IMR-90 (cell line): ENCODE measurements around the gene VMAC.

Experiments
- FOS ChIP-seq: fragments of 150-350 bp; IDR thresholded peaks from 2 replicates; pipeline ENCODE4 v1.6.1; 2016; ENCODE audit warnings: low read depth, low read length
- MAZ ChIP-seq: IDR thresholded peaks from 2 replicates; pipeline ENCODE4 v1.6.1; 2012; ENCODE audit warnings: low read depth, mild to moderate bottlenecking, low read length, improper control_type of control experiment, moderate library complexity, borderline replicate concordance
- POLR2A ChIP-seq: IDR thresholded peaks from 2 replicates; pipeline ENCODE4 v1.6.1; 2012; ENCODE audit warnings: mild to moderate bottlenecking, low read depth, low read length
- RCOR1 ChIP-seq: IDR thresholded peaks from 2 replicates; pipeline ENCODE4 v1.6.1; 2012; ENCODE audit warnings: mild to moderate bottlenecking, low read length, improper control_type of control experiment; ENCODE audit not compliant: insufficient replicate concordance
- TF ChIP-seq, protein P1 (sequence below): conservative IDR thresholded peaks from 2 replicates; pipeline ENCODE4 v1.5.1; 2012; ENCODE audit warnings: mild to moderate bottlenecking, low read depth, low read length, improper control_type of control experiment
- TF ChIP-seq, protein P2 (sequence below): fragments of 150-350 bp; IDR thresholded peaks from 2 replicates; pipeline ENCODE4 v1.6.1; 2016; ENCODE audit warnings: low read depth, mild to moderate bottlenecking, low read length, moderate library complexity, borderline replicate concordance

DNA sequence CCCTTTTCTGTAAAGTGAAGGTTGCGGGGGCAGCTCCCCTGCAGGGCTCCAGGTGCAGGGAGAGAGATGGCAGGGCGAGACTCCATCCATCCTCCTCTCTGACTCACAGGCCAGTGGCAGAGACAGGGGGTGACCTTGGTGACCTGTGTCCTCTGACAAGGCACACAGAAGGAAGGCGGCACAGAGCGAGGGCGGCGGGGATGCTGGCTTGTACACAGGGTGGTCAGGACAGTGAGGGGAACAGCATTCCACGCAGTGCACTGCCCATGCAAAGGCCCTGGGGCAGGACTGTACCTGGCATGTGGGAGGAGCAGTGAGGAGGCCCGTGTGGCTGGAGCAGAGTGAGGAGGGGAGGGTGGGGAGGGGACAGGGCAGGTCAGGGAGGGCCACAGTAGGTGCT is 8.8 kb upstream of the VMAC start:
- TF ChIP-seq, protein P1, sequence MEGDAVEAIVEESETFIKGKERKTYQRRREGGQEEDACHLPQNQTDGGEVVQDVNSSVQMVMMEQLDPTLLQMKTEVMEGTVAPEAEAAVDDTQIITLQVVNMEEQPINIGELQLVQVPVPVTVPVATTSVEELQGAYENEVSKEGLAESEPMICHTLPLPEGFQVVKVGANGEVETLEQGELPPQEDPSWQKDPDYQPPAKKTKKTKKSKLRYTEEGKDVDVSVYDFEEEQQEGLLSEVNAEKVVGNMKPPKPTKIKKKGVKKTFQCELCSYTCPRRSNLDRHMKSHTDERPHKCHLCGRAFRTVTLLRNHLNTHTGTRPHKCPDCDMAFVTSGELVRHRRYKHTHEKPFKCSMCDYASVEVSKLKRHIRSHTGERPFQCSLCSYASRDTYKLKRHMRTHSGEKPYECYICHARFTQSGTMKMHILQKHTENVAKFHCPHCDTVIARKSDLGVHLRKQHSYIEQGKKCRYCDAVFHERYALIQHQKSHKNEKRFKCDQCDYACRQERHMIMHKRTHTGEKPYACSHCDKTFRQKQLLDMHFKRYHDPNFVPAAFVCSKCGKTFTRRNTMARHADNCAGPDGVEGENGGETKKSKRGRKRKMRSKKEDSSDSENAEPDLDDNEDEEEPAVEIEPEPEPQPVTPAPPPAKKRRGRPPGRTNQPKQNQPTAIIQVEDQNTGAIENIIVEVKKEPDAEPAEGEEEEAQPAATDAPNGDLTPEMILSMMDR = no peak
- TF ChIP-seq, protein P2, sequence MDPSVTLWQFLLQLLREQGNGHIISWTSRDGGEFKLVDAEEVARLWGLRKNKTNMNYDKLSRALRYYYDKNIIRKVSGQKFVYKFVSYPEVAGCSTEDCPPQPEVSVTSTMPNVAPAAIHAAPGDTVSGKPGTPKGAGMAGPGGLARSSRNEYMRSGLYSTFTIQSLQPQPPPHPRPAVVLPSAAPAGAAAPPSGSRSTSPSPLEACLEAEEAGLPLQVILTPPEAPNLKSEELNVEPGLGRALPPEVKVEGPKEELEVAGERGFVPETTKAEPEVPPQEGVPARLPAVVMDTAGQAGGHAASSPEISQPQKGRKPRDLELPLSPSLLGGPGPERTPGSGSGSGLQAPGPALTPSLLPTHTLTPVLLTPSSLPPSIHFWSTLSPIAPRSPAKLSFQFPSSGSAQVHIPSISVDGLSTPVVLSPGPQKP = no peak
- TF ChIP-seq POLR2A (no peak), FOS (no peak), MAZ (no peak), RCOR1 (no peak)
